ENCODE measurements around the gene ABCC6. TPM values are rescaled to one million over a fixed set of nuclear protein-coding genes. Genes with fewer than 3 reads are reported as not detected.

Gene ABCC6
- total and polyA plus RNA-seq, 2 of the 13 experiments (the other 11 are each of a cell fraction or from before 2014, with no cell fraction given): 82.4 to 105 TPM

DNA sequence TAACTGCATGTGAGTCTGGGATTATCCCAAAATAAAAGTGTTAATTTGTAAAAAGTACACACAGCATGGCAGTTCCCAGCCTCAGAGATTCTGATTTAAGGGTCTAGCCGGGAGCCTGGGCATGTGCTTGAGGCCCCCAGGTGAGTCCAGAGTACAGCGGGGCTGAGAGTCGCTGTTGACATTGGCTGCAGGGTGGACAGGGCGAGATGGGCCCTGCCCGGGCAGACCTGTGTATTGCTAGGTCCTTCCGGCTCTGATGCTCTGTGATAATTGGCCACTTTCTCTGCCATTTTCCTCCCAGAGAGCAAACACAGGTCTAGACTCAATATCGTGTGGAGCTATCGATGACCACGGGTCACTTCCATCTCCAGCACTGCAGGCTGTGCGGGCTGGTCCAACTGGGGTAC lies 73.6 kb downstream of the ABCC6 start (continued):
- TF ChIP-seq, protein P1, sequence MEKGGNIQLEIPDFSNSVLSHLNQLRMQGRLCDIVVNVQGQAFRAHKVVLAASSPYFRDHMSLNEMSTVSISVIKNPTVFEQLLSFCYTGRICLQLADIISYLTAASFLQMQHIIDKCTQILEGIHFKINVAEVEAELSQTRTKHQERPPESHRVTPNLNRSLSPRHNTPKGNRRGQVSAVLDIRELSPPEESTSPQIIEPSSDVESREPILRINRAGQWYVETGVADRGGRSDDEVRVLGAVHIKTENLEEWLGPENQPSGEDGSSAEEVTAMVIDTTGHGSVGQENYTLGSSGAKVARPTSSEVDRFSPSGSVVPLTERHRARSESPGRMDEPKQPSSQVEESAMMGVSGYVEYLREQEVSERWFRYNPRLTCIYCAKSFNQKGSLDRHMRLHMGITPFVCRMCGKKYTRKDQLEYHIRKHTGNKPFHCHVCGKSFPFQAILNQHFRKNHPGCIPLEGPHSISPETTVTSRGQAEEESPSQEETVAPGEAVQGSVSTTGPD (CRISPR knock-in tag; IDR thresholded peaks at IDR 0.05): no peak
- TF ChIP-seq, protein P2, sequence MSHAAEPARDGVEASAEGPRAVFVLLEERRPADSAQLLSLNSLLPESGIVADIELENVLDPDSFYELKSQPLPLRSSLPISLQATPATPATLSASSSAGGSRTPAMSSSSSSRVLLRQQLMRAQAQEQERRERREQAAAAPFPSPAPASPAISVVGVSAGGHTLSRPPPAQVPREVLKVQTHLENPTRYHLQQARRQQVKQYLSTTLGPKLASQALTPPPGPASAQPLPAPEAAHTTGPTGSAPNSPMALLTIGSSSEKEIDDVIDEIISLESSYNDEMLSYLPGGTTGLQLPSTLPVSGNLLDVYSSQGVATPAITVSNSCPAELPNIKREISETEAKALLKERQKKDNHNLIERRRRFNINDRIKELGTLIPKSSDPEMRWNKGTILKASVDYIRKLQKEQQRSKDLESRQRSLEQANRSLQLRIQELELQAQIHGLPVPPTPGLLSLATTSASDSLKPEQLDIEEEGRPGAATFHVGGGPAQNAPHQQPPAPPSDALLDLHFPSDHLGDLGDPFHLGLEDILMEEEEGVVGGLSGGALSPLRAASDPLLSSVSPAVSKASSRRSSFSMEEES (CRISPR knock-in tag; IDR thresholded peaks at IDR 0.05): peak; percentile 25; the same call in 1 of the 2 replicates
- no peak for TF ChIP-seq CENPX (CRISPR knock-in tag; IDR thresholded peaks at IDR 0.05)
- TF ChIP-seq, protein P3, sequence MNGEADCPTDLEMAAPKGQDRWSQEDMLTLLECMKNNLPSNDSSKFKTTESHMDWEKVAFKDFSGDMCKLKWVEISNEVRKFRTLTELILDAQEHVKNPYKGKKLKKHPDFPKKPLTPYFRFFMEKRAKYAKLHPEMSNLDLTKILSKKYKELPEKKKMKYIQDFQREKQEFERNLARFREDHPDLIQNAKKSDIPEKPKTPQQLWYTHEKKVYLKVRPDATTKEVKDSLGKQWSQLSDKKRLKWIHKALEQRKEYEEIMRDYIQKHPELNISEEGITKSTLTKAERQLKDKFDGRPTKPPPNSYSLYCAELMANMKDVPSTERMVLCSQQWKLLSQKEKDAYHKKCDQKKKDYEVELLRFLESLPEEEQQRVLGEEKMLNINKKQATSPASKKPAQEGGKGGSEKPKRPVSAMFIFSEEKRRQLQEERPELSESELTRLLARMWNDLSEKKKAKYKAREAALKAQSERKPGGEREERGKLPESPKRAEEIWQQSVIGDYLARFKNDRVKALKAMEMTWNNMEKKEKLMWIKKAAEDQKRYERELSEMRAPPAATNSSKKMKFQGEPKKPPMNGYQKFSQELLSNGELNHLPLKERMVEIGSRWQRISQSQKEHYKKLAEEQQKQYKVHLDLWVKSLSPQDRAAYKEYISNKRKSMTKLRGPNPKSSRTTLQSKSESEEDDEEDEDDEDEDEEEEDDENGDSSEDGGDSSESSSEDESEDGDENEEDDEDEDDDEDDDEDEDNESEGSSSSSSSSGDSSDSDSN (CRISPR knock-in tag; IDR thresholded peaks at IDR 0.05): 0 out of 2 replicates have a peak, but pooled peaks have one; percentile 39
- TF ChIP-seq ZNF615 (CRISPR knock-in tag; IDR thresholded peaks at IDR 0.05; ENCODE audit: borderline replicate concordance): no peak
- no peak; the same call in none of the 2 replicates for TF ChIP-seq HES4 (CRISPR knock-in tag; IDR thresholded peaks at IDR 0.05; ENCODE audit: borderline replicate concordance)
- TF ChIP-seq HNRNPL (IDR thresholded peaks at IDR 0.05; ENCODE audit: low read depth, low read length): peak; percentile 10; the same call in 1 of the 2 replicates
- TF ChIP-seq, protein P4, sequence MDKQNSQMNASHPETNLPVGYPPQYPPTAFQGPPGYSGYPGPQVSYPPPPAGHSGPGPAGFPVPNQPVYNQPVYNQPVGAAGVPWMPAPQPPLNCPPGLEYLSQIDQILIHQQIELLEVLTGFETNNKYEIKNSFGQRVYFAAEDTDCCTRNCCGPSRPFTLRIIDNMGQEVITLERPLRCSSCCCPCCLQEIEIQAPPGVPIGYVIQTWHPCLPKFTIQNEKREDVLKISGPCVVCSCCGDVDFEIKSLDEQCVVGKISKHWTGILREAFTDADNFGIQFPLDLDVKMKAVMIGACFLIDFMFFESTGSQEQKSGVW (CRISPR knock-in tag; IDR thresholded peaks at IDR 0.05; ENCODE audit: borderline replicate concordance): no peak
- TF ChIP-seq KMT2A (CRISPR knock-in tag; IDR thresholded peaks at IDR 0.05): no peak
- TF ChIP-seq, protein P5, sequence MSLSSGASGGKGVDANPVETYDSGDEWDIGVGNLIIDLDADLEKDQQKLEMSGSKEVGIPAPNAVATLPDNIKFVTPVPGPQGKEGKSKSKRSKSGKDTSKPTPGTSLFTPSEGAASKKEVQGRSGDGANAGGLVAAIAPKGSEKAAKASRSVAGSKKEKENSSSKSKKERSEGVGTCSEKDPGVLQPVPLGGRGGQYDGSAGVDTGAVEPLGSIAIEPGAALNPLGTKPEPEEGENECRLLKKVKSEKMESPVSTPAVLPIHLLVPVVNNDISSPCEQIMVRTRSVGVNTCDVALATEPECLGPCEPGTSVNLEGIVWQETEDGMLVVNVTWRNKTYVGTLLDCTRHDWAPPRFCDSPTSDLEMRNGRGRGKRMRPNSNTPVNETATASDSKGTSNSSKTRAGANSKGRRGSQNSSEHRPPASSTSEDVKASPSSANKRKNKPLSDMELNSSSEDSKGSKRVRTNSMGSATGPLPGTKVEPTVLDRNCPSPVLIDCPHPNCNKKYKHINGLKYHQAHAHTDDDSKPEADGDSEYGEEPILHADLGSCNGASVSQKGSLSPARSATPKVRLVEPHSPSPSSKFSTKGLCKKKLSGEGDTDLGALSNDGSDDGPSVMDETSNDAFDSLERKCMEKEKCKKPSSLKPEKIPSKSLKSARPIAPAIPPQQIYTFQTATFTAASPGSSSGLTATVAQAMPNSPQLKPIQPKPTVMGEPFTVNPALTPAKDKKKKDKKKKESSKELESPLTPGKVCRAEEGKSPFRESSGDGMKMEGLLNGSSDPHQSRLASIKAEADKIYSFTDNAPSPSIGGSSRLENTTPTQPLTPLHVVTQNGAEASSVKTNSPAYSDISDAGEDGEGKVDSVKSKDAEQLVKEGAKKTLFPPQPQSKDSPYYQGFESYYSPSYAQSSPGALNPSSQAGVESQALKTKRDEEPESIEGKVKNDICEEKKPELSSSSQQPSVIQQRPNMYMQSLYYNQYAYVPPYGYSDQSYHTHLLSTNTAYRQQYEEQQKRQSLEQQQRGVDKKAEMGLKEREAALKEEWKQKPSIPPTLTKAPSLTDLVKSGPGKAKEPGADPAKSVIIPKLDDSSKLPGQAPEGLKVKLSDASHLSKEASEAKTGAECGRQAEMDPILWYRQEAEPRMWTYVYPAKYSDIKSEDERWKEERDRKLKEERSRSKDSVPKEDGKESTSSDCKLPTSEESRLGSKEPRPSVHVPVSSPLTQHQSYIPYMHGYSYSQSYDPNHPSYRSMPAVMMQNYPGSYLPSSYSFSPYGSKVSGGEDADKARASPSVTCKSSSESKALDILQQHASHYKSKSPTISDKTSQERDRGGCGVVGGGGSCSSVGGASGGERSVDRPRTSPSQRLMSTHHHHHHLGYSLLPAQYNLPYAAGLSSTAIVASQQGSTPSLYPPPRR (CRISPR knock-in tag; IDR thresholded peaks at IDR 0.05; ENCODE audit: borderline replicate concordance): no peak
- no peak for TF ChIP-seq ZNF143 (CRISPR knock-in tag; IDR thresholded peaks at IDR 0.05)

Data from HepG2 (cell line).